DND-41 (cell line): Measurements from ENCODE around the gene CACNA2D4.

Experiments used
- CTCF ChIP-seq: IDR thresholded peaks from 2 replicates; pipeline ENCODE4 v1.5.1; 2012; ENCODE audit warnings: borderline replicate concordance, low read length, moderate library complexity, mild to moderate bottlenecking; ENCODE audit not compliant: poor library complexity, severe bottlenecking; ENCODE audit errors: extremely low read depth
- EZH2 ChIP-seq: IDR thresholded peaks from 3 replicates; pipeline ENCODE4 v1.6.1; 2012; ENCODE audit warnings: borderline replicate concordance, low read depth, mild to moderate bottlenecking, moderate library complexity, low read length, inconsistent platforms; ENCODE audit not compliant: severe bottlenecking

GRCh38 chr12:1773937-1774655 is 144.4 kb downstream of the CACNA2D4 start:
- TF ChIP-seq CTCF, result no peak
- TF ChIP-seq EZH2, result no peak
